Stimulated activated effector memory CD8-positive, alpha-beta T cell treated with anti-CD3 and anti-CD28 coated beads, Interleukin-12 subunit alpha, Interleukin-12 subunit beta, amount 100 ng/mL, for 72 hours (primary cell): Measurements from ENCODE around the gene FBXL17.

ENCODE experiments used
- ATAC-seq: fragments of 150-1000 bp; cut with Tn5 transposase; 2 replicates; pipeline ENCODE4 v1.10.0; 2021
- DNase-seq, 2 donors: peaks; one replicate each; pipeline ENCODE4 v3.0.0; 2021 to 2022; ENCODE audit warnings: low spot score in 2 of 2
- H3K27ac Mint-ChIP-seq: one replicate; pipeline ENCODE4 v1.8.0; 2022; ENCODE audit warnings: mild to moderate bottlenecking, mixed read lengths
- H3K36me3 Mint-ChIP-seq: one replicate; pipeline ENCODE4 v1.8.0; 2022; ENCODE audit warnings: mild to moderate bottlenecking, mixed read lengths
- H3K4me1 Mint-ChIP-seq: one replicate; pipeline ENCODE4 v1.8.0; 2022; ENCODE audit warnings: mixed read lengths
- H3K4me3 Mint-ChIP-seq: one replicate; pipeline ENCODE4 v1.8.0; 2022; ENCODE audit warnings: mild to moderate bottlenecking, mixed read lengths
- H3K9me3 Mint-ChIP-seq: one replicate; pipeline ENCODE4 v1.8.0; 2022; ENCODE audit warnings: mixed read lengths

The FBXL17 gene

DNA sequence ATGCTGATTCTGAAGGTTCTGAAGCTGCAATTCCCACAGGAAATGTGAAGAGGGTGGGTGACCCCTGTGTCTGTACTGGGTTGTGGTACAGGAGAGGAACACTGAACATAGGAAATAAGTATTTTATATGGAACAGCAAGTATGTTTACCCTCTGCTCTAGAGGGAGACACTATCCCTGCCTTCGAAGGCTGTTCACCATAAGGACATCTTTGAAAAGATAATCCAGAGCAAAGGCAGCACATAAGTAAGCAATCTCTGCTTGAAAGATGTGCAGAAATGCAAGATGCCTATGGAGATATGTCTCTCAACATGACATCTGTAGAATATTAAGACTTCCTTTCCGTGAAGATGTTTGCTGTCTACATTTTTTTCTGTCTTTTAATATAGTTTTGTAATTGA is 526.7 kb downstream of the FBXL17 start:
- no peaks in the 10 kb centered on the region for H3K9me3 Mint-ChIP-seq
- no peak for DNase-seq
- H3K4me1 Mint-ChIP-seq: no peaks in the 10 kb centered on the region
- no peak overlapping the region for H3K27ac Mint-ChIP-seq
- no peaks in the 10 kb centered on the region for H3K36me3 Mint-ChIP-seq
- ATAC-seq: no peak
- no peak overlapping the region for H3K4me3 Mint-ChIP-seq

DNA sequence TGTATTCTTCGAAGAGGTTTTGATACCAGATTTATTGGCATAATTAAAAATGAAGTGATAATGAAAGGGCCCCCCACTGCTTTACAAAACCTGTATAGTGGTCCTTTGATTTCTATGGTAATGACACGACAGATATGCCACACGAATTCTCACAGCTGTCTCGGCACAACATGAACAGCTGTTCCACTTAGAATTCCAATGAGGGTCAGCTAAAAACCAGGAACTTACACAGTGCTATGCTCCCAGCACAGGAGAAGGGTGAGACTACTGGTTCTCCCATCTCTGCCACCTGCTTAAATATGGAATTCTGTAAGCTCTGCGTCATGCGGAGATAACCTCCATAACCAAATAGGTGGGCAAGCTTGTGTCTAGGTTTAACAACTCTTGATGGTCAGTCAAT is 528.2 kb downstream of the FBXL17 start:
- Mint-ChIP-seq H3K4me1 (no peaks in the 10 kb centered on the region), H3K4me3 (no peak overlapping the region), H3K27ac (no peak overlapping the region), H3K36me3 (no peaks in the 10 kb centered on the region), H3K9me3 (no peaks in the 10 kb centered on the region)
- DNase-seq: no peak
- ATAC-seq: no peak

DNA sequence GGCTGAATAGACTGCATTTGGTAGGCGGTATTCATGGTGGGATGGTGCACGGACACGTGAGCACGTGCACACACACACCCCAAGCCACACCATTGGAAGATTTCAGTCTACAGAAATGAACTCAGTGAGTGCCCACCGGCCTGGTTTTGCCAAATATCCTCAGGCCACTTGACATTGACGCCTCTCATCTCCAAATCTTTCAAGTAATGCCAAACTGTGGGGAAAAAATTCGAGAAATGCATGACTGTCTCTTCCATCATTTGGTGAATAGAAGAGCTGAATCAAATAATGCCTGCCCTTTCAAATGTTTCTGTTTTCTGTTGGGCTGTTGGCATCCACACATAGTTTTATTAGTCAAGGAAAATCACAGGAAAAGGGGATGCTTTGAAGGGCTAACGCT is 528.9 kb downstream of the FBXL17 start:
- ATAC-seq: no peak
- Mint-ChIP-seq H3K4me1 (no peaks in the 10 kb centered on the region), H3K27ac (no peak overlapping the region), H3K4me3 (no peak overlapping the region), H3K36me3 (no peaks in the 10 kb centered on the region), H3K9me3 (no peaks in the 10 kb centered on the region)
- no peak for DNase-seq

DNA sequence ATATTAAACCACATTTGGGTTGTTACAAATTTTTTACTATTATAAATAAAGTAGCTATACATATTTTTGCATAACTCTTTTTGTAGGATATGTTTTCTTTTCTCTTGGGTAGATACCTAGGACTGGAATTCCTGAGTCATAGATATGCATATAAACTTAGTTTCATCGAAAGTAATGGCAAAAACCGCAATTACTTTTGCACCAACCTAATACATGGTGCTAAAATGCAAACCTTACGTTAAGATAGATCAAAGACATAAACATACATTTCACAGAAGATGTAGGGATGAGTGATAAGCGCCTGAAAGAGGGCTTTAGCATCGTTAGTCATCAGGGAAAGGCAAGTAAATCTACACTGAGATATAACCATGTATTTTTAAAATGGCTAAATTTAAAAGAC is 532.8 kb downstream of the FBXL17 start:
- Mint-ChIP-seq H3K9me3 (peaks cover 7% of the 10 kb centered on the region), H3K27ac (no peak overlapping the region), H3K36me3 (no peaks in the 10 kb centered on the region), H3K4me1 (no peaks in the 10 kb centered on the region), H3K4me3 (no peak overlapping the region)
- ATAC-seq: no peak
- DNase-seq: no peak

DNA sequence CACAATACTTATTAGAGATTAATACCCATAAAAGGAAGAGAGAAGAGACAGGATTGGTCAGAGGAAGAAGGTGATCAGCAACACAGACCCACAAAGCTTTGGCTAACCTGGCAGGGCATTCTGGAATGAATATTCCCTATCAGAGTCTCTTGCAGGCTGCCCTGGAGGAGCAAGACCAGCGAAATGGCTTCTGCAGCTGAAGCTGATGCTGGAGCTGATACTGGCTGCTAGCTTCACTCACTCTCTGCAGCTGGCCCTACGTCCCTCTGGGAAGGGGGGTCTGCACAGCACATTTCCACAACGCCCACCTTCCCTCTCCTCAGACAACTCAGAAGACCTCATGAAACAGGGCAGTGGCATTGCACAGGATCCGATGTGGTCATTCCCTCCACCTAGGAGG is 541.3 kb downstream of the FBXL17 start:
- no peak for DNase-seq
- Mint-ChIP-seq H3K27ac (no peak overlapping the region), H3K4me1 (no peaks in the 10 kb centered on the region), H3K4me3 (no peak overlapping the region), H3K36me3 (no peaks in the 10 kb centered on the region), H3K9me3 (peaks cover 2% of the 10 kb centered on the region)
- ATAC-seq: no peak

DNA sequence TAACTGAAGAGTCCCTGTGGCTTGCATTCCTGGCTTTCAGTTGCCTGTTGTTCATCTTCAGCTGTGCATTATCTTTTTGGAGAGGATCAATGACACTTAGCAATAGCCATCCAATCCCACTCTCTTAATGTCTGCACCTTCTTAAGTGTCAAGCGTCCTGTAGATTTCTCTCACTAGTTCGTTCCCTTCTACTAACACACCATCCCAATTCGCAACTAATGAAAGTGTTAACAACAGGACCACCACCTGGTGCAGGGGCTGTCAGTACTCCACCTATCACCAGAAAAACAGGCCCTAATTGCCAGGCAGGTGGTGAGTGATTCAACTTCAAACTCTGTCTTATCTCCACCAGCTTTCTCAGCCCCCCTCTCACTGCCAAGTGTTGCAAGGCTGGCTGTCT is 541.7 kb downstream of the FBXL17 start:
- no peak overlapping the region for H3K27ac Mint-ChIP-seq
- H3K4me3 Mint-ChIP-seq: no peak overlapping the region
- ATAC-seq (no peak), DNase-seq (no peak)
- H3K9me3 Mint-ChIP-seq: no peaks in the 10 kb centered on the region
- H3K36me3 Mint-ChIP-seq: no peaks in the 10 kb centered on the region
- no peaks in the 10 kb centered on the region for H3K4me1 Mint-ChIP-seq

DNA sequence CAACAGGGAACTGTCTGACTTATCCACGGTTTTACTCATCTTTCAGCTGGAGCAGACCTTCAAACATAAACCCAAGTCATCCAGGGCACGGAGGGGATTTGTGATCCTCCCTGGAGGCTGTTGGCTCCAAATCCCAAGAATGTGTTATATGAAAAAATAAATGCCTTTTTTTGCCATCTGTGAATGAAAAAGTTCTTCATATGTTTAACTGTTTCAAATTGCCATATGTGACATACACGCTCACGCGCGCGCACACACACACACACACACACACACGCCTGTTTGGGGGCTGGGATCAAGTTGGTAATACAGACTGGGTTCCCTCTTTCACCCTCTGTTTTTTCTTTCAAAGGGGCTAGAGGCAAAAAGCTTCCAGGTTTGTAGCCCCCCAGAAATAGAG is 546.8 kb downstream of the FBXL17 start:
- H3K27ac Mint-ChIP-seq: no peak overlapping the region
- no peak overlapping the region for H3K4me3 Mint-ChIP-seq
- H3K36me3 Mint-ChIP-seq: no peaks in the 10 kb centered on the region
- H3K4me1 Mint-ChIP-seq: no peaks in the 10 kb centered on the region
- H3K9me3 Mint-ChIP-seq: no peaks in the 10 kb centered on the region
- DNase-seq (no peak), ATAC-seq (no peak)

DNA sequence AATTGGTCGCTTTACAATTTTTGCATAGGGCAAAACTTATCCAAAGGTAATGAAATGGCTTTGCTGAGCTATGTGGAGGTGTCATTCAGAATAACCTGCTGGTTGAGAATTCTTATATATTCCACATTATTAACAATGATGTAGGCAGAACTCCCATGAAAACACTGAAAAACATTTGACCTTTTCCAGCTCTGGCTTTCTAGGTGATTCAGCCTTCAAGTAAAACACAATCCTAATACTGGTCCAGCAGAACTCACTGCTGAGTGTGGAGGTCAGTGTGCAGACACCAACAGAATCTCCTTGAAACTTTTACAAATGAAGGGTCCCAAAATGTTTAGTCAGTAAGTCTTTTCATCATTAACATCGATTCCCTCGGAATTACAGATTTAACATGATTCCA is 549.2 kb downstream of the FBXL17 start:
- no peaks in the 10 kb centered on the region for H3K4me1 Mint-ChIP-seq
- H3K27ac Mint-ChIP-seq: no peak overlapping the region
- no peak for ATAC-seq
- H3K9me3 Mint-ChIP-seq: no peaks in the 10 kb centered on the region
- no peaks in the 10 kb centered on the region for H3K36me3 Mint-ChIP-seq
- H3K4me3 Mint-ChIP-seq: no peak overlapping the region
- DNase-seq: no peak

DNA sequence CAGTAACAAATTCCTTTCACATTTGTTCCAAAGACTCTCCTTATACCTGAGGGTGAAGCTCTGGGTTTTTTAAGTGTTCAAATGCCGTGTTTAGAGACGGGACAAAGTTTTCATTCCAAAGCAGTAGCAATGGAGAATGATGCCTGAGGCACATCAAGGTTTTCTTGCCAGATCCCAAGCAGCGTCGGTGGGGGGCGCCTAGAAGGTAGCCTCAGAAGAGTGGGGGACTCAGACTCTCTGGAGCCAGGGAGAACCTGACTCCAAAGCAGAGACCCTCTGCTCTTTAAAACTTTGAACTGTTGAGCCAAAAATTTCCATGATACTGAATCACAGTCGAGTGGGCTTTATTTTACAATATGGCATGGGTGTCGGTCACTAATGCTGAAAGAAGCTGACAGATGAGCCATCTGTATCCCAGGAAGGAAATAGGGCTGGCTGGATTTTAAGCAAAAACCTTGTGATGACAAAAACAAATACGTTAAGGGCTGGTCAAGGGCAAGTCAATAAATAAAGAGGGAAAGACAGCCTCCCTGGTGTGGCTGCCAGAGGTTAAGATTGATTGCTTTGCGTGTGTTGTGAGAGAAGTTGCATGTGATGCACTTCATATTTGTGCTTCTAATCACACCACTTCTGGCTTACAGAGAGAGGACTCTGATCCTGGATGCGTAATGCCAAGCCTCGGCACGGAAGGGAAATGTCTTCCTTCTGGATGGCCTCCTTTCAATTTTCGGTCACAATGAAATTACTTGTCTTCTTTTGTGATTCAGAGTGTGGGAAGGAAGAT is 550.1 kb downstream of the FBXL17 start:
- no peak for DNase-seq
- Mint-ChIP-seq H3K4me3 (no peak overlapping the region), H3K36me3 (no peaks in the 10 kb centered on the region)

DNA sequence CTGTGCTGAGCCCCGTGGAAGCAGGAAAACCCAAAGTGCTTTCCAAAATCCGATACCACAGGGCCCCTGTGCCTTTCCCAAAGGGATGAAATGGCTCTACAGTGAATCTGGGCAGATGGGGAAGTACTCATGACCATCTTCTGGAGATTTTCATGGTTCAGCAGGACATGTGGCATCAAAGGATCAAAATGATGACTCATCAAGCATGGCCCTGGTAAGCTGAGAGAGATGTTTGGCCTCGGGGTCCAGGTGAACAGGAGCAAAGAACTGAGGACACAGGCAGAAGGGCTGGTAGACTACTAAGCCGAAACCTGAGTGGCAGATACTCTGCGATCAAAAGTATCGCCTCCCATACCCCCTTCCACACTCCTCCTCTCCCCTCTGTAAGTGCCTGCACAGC is 551.1 kb downstream of the FBXL17 start:
- DNase-seq (no peak), ATAC-seq (no peak)
- Mint-ChIP-seq H3K9me3 (no peaks in the 10 kb centered on the region), H3K4me1 (no peaks in the 10 kb centered on the region), H3K4me3 (no peak overlapping the region), H3K36me3 (no peaks in the 10 kb centered on the region), H3K27ac (no peak overlapping the region)

More for the DNA sequence above, 550.1 kb downstream of the FBXL17 start:
- no peaks in the 10 kb centered on the region for H3K9me3 Mint-ChIP-seq
- ATAC-seq: no peak
- no peaks in the 10 kb centered on the region for H3K4me1 Mint-ChIP-seq
- no peak overlapping the region for H3K27ac Mint-ChIP-seq

DNA sequence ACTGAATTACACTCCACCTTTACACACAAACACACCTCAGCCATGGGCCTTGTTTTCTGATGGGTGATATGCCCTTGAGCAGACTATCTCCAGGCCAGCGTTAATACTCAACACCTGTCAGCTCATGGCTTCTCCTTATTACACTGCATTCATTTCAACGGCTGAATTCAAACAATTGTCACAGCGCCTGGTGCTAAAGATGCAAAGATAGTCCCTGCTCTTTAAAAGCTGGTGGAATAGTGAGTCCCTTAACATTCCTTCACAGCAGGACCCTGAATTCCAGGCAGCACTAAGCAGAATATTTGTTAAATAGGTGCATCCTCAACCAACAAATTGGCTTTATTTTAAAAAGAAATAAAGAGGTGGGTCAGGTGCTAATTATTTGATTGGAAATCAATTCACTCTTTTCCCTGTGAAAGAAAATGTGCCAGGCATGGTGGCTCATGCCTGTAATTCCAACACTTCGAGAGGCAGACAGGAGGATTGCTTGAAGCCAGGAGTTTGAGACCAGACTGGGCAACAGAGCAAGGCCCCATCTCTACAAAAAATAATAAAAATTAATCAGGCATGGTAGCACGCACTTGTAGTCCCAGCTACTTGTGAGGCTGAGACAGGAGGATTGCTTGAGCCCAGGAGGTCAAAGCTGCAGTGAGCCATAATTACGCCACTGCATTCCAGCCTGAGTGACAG is 555.4 kb downstream of the FBXL17 start:
- DNase-seq (no peak), ATAC-seq (no peak)
- no peak overlapping the region for H3K4me3 Mint-ChIP-seq
- H3K36me3 Mint-ChIP-seq: no peaks in the 10 kb centered on the region
- H3K4me1 Mint-ChIP-seq: no peaks in the 10 kb centered on the region
- peaks cover 3% of the 10 kb centered on the region for H3K9me3 Mint-ChIP-seq
- no peak overlapping the region for H3K27ac Mint-ChIP-seq

DNA sequence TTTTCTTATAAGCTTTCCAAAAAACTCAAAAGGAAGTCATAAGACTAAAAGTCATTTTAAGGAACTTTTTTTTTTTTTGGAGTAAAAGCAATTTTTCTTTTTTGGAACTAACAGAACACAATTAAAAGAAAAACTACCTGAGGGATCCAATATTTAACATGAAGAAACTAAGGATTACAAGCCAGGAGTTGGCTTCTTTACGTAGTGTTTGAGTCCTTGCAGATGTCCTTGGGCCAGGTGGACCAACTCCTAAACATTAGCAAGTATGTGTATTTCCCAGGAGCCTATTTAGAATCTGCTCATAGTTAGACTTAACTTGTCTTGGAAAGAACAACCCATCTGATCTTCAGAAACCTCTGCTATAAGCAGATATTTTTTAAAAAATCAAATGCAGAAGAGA is 557.1 kb downstream of the FBXL17 start:
- no peak for ATAC-seq
- H3K36me3 Mint-ChIP-seq: no peaks in the 10 kb centered on the region
- peaks cover 3% of the 10 kb centered on the region for H3K9me3 Mint-ChIP-seq
- no peak overlapping the region for H3K27ac Mint-ChIP-seq
- DNase-seq: no peak
- H3K4me1 Mint-ChIP-seq: no peaks in the 10 kb centered on the region
- no peak overlapping the region for H3K4me3 Mint-ChIP-seq

DNA sequence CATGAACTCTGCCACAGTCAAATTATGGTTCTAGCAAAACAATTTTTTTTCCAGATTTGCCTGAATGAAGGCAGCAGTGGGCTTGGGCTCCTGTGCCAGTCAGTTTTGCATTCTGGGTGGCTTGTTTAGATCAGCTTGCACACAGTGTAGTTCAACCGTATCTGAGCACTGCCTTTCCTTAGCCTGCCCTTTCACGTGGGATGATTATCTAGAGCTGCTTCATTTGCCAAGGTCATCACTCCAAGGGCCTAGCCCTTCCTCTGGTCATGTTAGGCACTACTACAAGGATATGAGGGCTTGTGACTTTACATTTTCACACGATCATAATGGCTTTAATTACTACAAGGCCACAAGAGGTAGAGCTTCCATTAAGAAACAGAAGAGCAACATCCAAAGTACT is 560.6 kb downstream of the FBXL17 start:
- DNase-seq (no peak), ATAC-seq (no peak)
- no peaks in the 10 kb centered on the region for H3K4me1 Mint-ChIP-seq
- no peak overlapping the region for H3K27ac Mint-ChIP-seq
- H3K36me3 Mint-ChIP-seq: no peaks in the 10 kb centered on the region
- no peak overlapping the region for H3K4me3 Mint-ChIP-seq
- H3K9me3 Mint-ChIP-seq: peaks cover 3% of the 10 kb centered on the region

DNA sequence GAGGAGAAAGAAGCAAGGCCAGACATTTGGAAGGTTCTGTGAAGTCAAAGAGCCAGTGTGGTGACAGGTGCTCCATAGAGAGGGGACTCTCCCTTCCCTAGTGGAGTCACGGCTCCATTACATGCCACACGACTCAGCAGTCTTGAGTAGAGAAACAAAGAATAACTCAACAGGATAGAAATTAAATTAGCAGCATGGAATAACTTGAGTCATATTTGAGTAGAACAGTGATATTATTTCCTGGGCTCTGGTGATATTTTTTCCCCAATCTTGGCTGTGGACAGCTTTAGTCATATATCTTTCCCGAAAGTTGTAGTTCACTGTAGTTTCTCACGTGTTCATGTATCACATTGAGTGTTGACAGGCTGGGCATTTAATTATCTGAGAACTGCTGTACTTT is 561.5 kb downstream of the FBXL17 start:
- Mint-ChIP-seq H3K4me1 (no peaks in the 10 kb centered on the region), H3K4me3 (no peak overlapping the region), H3K27ac (no peak overlapping the region), H3K36me3 (no peaks in the 10 kb centered on the region), H3K9me3 (peaks cover 3% of the 10 kb centered on the region)
- DNase-seq: no peak
- peak; percentile 31 for ATAC-seq

DNA sequence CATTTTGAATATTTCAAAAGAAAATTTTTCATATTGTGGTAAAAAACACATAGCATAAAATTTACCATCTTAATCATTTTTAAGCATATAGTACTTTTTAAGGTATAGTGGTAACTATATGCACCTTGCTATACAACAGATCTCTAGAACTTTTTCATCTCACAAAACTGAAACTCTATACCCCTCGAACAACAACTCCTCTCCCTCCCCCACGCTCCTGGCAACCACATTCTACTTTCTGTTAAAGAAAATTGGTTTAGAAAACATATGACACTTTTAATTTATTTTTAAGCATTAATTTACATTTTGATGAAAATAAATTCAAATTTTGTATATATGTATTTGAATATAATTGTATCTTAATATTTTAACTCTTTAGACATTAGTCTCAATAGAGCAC is 563.9 kb downstream of the FBXL17 start:
- no peaks in the 10 kb centered on the region for H3K36me3 Mint-ChIP-seq
- H3K27ac Mint-ChIP-seq: no peak overlapping the region
- H3K9me3 Mint-ChIP-seq: no peaks in the 10 kb centered on the region
- H3K4me1 Mint-ChIP-seq: no peaks in the 10 kb centered on the region
- no peak for ATAC-seq
- H3K4me3 Mint-ChIP-seq: no peak overlapping the region
- DNase-seq: no peak

DNA sequence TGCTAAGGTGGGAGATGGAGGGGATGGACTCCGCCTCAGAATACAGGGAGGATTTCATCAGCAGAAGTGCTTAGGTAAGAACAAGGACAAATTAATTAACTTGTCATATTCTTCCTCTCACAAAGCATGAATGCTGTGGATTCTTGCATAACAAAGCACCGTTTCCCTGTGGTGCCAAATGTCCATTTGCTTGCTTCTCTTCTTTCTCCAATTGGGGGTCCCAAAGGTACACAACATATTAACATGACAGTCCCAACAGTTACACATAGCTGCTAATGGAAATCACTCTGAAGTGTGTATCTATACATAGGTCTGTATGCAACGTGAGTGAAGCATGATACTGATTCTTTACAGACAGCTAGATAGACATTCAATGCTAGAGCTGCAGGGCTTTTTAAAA is 564.5 kb downstream of the FBXL17 start:
- Mint-ChIP-seq H3K9me3 (no peaks in the 10 kb centered on the region), H3K4me1 (no peaks in the 10 kb centered on the region), H3K4me3 (no peak overlapping the region), H3K27ac (no peak overlapping the region), H3K36me3 (no peaks in the 10 kb centered on the region)
- DNase-seq: no peak
- no peak for ATAC-seq
